CMK (cell line): ENCODE results near the gene DOK1.

Experiments
- DNase-seq: peaks from one replicate; pipeline ENCODE4 v3.0.0-alpha.2; 2010; ENCODE audit warnings: low read depth

DOK1 gene

DNA sequence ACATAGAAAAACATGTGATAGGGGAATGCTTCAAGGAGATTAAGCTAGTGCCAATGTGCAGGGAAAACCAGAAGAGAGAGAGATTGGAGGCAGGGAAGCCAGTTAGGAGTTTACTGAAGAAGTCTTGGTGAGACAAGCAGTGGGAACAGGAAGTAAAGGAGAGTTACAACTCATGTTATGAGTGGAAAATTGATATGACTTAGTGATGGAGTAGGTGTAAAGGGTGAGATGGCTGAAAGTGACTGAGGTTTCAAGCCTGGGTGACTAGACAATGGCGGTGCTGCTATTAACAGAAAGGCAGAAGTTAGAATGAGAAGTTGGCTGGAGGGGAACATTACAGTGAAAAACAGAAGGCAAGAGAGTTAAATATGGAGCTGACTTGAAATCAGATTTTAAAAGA is 16.5 kb downstream of the DOK1 start:
- no peak for DNase-seq

DNA sequence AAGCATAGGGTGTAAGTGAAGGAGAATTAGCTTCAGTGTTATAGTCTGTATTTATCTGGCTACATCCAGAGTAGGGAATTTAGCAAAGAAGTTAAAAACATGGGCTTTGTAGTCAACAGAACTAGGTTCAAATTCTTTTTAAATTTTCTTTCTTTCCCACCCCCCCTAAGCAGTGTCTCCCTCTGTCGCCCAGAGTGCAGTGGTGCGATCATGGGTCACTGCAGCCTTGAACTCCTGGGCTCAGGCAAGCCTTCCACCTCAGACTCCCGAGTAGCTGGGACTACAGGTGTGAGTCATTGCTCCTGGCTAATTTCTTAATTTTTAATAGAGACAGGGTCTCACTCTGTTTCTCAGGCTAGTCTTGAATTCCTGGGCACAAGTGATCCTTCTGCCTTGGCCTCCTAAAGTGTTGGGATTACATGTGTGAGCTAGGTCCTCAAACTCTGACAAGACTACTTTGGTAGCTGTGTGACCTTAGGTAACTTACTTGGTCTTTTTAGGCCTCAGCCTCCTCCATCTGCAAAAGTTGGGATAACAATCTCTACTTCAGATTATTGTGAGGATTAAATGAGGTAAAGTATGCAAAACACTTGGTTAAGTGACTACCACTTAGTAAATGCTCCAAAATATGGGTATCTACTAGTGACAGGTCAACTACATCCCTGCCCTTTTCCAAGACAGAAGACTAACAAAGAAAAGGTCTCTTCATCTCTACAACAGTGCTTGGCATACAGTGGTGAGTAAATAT is 17.8 kb downstream of the DOK1 start:
- no peak for DNase-seq

DNA sequence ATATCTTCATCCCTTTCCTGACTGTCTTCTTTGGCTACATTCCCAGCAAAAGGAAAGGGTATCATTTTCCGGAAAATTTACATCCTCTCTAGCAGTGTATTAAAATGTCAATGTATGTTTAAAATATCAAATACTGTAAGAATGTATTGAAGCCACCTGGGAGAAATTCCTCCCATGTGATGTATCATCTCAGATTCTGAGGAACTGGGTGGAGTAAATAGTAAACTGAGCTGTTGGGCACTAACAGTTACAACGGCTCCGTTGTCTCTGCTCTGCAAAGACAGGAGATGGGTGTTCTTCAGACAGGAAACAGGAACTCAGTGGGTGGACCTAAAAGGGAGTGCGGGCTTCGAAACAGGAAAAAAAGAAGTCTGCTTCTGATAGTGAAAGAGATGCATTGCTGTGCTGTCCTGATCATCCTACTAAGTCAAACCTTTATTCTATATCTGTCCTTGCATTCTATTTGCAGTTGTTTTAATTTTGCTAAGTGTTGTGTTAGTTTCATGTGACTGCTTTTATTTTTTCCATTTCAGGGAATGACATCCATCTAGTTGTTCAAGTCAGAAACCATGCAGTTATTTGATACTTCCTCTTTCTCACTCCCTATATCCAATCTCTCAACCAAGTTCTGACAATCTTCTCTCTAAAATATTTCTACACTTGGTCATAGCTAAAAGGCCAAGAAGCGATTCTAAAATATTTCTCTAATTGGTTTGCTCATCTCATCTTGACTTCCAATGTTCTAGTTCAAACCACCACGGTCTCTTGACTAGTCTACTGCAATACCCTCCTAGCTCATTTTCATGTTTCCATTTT is 19.4 kb downstream of the DOK1 start:
- DNase-seq, result no peak

DNA sequence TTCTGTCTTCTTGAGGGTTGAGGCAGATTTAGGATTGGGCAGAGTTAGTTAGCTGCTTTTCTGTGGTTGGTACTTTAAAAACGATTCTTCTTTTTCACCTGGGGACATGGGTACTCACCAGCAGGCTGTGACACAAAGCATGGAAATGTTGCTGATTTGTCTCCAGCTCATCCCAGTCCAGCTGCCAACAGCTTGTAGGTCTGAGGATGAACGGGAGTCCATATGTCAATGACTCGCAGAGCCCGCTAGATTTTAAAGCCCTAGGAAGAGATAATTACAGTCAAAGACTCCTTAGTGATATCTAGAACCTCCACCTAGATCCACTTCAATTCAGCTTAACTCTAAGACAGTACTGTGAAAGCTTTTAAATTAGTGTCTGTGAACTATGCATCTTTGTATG is 20.8 kb downstream of the DOK1 start:
- no peak for DNase-seq

DNA sequence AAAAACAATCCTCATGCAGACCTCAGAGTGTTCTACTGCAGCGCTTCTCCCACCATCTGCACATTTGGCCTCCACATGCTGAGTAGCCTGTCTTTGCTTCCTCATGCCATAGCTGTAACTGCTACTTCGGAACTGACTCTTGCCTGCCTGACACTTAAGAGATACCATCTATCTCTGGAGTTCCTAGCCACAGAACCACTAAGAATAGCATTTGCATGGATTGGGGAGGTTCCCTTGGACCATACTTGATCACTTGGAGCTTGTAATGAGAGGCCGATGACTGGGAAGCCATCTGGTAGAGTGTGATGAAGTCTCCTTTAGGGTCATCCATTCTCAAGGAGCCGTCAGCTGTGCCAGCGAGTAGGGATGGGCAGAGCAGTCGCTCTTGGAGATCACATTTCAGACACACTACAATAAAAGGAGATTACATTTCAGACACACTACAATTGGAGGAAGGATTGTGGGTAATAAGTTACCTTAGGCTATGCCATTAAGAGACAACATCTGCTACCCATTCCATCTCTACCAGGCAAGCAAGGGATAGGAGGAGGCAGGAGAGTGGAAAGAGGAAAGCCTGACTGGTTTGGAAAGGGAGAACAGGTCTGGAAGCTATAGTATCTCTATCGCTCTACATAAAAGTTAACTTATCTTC is 21.8 kb downstream of the DOK1 start:
- peak; percentile 84 for DNase-seq

DNA sequence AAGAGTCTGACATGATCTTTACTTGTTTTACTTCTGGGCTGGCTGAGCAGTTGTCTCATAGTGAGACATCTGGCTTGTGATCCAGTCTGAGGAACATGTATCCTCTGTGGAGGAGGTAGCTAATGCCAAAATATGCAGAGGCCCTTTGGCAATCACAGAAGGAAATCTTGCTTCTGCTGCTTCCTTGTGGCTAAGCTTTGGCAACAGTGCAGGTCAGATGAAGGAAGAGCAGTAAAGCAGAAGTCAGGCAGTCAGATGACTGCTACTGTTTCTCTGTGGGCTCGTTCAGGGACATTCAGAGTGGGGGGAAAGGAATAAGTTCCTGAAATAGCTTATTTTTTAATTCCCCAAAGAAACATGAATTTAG is 22.3 kb downstream of the DOK1 start:
- DNase-seq, result no peak

DNA sequence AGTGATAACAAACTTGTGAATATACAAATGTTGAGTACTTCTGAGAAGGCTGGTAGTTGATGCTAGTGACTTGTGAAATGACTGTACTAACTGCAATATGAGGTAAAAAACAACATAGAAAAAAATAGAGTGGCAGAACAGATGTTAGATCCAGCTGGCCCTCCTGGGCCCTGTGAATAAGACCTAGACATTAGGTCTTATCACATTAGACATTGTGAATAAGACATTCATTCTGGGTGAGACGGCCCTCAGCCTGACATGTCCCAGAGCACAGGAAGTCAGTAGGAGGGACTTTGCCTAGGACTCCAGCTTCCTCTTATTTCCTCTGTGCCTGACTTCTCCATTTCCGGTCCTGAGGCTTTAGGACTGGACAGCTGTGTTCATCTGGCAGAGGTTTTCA is 22.9 kb downstream of the DOK1 start:
- no peak for DNase-seq

DNA sequence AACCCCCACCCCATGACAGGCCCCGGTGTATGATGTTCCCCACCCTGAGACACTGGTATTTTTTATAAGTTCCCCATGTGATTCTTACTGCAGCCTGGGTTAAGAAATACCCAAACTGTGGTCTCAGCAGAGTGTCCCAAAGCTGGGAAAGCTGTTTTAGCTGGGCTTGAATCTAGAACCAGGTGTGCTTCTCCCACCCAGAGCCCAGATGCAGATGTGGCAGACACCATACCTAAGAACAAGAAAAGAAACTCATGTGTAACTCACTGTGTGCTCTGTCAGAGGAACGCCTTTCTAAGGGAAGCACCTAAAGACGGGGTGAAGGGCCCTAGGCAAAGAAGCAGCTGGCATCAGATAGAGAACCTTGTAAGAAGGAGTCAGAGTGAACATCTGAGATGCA is 23.9 kb downstream of the DOK1 start:
- no peak for DNase-seq

DNA sequence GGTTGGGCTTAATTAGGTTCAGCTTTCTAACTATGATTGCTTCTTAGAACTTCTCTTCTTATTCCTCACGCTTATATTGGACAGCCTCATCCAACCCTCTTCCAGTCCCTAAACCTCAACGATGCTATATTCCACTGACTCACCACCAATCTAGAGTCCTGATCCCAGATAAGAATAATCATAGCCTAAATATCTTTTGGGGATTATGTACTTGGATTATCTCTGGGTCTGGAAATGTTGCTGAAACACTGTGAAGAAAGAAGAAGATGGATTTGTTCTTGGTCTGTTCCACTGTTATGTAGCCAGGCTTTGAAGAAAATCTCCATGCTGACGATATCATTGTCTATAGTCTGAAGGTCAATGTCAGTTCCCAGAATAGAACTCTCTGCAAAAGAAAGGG is 26.9 kb downstream of the DOK1 start:
- no peak for DNase-seq

DNA sequence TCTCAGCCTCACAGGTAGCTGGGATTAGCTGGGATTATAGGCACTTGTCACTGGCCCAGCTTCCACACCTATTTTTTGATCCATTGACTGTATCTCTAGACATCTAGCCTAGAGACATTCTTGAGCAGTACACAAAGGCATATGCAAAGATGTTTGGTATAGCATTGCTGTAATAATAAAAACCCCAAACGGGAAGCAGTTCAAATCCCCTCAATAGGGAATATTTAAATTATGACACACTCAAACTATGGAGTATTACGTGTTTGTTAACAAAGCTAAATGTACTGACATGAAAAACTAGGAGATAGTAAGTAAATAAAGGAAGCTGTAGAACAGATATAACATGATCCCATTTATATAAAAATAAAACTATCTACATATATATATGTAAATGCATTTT is 27.7 kb downstream of the DOK1 start:
- DNase-seq, result no peak

DNA sequence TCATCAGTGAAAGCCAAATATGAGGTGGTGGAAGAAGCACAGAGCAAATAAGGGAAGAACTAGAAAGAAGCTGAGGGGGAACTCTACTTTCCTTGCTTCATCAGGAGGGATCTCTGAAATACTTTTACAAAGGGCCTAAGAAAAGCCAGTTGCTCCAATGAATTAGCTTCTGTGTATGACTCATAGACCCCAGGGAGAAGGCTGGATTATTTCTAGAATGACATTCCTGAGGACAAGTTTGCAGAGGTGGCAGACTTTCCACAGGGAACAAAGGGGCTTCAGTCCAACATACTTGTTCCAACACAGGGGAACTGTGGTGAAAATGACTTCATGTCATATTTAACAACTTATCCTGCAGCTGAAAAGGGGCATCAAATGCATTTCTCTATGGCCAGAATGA is 29.0 kb downstream of the DOK1 start:
- DNase-seq, result no peak

DNA sequence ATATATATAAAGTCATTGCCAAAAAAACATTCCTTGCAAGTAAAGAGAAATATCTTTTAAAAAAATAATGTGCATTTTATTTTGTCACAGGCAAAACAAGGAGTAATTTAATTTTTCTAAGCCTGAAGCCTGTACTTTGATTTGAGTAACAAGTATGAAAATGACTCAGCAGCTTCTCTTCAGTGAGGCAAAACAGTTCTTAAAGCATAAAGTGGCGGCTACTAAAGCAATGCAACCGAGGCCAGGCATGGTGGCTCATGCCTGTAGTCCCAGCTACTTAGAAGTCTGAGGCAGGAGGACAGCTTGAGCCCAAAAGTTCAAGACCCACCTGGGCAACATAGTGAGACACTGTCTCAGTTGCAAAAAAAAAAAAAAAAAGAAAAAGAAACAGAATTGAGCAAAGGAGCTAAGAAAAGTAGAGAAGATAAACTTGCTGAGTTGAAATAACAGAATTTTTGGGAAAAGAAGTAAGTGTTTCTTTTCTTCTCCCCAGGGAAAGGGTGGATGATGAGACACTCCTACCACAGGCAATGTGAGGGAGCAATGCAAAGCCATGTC is 29.6 kb downstream of the DOK1 start:
- DNase-seq, result no peak

DNA sequence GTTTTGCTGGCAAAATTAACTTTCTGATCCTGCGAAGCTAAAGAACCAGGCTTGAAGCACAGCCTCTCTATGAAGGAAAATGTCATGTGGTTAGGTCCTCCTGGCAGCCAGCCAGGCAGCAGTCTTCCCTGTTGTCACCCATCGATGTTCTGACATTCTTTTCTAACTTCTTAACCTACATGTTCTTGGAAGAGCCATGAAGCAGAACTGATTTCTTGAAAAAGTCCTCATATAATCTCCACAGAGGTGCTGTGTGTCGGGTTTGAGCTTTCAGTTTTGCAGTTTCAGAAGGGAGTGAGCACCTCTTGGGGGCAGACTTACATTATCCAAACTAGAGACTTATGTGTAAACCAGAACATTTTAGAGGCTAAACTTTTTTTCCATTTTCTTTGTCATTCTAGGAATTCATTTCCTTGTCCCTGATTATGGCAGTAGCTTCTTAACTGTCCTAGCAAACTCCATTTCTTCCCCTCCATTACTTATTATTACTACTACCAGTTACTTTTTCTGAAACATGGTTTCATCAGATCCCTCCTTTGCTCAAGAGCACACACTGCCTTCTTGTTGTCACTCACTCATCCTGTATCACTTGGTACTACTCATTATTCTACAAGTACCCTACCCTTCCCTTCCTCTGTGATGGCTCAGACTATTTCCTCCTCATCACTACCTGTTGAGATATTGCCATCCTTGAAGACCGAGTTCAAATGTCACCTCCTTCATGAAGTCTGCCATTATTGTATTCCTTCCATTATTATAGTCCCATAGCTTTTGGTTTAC is 31.1 kb downstream of the DOK1 start:
- no peak for DNase-seq

DNA sequence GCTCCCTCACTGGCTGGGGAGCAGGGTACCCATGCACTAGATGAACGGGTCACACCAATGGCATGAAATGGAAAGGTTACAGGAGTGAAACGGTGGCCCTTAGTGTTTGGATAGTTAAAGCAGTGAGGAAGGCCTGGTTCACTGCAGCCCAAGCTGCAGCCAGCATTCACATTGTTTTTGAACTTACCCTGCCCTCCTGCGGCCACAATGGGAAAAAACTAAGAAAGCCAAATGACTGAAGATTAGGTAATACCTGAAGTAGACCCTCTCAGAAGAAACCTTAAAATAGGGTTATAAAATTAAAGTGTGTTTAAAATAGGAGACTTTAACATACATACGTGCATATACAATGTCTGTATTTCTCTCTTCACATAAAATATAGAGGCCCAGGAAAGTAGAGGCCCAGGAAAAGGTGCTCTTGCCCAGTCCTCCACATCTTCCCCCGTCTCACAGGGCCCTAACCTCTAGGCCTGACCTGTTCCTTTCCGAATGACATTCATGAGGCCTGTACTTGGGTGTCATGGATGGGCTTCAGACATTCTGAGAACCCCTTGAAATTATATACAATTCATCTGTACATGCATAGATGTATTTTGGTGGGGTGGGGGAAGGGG is 33.3 kb downstream of the DOK1 start:
- DNase-seq, result no peak

DNA sequence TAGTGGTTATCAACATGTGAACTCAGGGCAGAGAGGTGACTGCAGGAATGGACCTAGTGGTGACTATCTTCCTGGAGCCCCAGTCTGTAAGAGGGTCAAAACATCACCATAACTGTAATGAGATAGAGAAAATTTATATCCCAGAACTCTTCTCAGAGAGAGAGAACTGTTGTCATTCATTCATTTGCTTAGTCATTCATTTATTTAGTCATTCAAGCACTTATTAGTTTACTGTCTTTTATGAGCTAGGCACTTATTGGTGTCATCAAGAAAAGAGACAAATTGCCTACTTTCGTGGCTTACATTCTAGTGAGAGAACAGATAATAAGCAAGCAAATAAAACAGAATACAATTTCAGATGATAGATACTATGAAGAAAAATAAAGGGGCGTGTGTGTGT is 34.1 kb downstream of the DOK1 start:
- no peak for DNase-seq

DNA sequence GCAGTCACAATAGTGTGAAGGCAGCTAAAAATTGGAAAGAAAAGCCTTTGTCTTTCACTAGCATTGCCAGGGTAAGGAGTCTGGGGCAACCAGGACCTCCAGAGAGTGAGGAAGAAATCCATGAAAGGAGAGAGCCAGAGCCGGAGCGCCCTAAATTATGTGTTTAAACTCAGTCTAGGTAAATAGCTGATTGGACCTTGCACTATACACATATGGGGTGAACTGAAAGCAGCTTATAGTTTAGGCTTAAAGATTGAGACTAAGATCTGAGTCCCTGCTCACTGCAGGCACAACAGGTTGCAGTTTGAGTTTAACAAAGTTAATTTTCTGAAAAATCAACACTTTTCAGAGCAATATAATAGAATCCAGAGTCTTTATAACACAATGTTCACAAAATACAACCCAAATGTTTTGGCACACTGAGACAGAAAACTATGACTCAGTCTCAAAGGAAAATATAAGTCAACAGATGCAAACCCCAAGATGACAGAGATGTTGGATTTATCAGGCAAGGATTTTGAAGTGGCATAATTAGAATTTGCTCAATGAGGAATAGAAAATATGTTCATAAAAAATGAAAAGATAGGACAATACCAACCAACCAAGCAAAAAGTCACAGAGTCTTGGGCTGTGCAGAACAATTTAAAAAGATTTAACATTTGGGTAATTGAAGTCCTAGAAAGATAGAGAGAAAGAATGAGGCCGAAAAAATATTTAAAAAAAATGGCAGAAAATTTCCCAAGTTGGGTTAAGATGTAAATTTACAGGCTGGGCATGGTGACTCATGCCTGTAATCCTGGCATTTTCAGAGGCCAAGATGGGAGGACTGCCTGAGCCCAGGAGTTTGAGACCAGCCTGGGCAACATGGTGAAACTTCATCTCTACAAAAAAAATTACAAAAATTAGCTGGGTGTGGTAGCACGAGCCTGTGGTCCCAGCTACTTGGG is 39.6 kb downstream of the DOK1 start:
- no peak for DNase-seq

DNA sequence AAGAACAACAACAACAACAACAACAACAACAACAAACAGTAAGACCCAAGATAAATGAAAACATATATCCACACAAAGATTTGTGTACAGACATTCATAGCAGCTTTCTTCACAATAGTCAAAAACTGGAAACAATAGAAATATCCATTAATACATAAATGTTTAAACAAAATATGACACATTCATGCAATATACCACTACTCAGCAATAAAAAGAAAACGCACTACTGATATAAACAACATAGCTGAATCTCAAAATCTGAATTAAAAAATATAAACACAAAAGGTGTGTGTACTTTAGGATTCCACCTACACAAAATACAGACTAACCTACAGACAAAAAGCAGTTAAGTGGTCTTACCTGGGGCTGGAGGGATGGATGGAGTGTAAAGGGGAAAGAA is 42.1 kb downstream of the DOK1 start:
- DNase-seq, result no peak

DNA sequence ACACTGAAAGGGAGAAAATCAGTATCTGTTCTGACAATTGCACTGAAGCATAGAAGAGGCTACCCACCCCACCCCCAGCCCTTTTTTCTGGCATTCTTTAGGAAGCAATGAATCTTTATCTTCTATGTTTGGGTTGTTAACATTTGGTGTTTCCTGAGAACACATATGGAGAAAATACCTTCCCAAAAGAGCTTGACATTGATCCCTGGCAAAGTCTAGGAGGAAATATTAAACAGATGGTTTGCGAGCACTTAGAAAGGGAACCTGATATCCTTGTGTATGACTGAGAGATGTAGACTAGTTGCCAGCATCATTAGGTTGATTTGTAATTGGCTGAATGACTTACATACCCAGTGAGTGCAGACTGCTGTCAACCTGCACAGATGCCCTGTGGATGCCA is 42.9 kb downstream of the DOK1 start:
- no peak for DNase-seq

DNA sequence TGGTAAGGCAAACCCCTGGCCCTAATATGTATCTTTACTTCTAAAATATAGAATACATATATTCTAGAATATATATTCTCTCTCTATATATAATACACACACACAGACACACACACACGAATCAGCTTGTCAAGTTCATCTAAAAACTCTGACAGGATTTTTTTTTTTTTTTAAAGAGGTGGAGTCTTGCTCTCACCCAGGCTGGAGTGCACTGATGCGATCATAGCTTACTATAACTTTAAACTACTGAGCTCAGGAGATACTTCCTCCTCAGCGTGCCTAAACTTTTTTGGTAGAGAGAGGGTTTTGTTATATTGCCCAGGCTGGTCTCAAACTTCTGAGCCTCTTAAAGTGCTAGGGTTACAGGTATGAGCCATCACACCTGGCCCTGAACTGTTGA is 45.2 kb downstream of the DOK1 start:
- no peak for DNase-seq

DNA sequence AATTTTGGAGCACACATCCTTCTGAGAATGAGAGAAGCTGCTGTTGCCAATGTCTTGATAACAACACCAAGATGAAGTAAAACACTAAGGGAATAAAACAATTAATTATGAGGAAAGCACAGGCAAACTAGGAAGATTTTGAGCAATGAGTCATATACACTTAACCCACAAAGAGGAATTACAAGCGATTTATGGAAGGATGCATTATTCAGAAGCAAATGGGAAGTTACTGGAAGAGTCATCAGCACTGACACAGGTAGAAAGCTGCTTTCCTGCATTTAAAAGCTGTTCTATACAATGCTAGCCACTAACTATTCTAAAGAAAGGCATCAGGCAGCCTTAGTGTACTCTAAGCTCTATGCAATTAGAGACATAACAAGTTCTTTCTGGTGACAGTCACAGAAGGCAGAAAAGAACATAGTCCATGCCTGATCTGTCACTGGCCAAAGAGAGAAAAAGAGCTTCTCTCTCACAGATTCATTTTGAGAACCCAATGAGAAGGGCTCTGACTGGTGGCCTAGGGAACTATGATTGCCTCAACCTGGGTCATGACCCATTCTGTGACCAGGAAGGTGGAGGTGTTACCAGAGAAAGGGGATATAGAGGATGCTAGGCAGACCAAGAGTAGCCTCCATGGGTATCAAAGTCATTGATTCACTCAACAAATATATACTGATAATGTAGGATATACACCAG is 48.2 kb downstream of the DOK1 start:
- no peak for DNase-seq
